CD4-positive, alpha-beta T cell treated with Interleukin-15 for 1 hour (primary cell): ENCODE results near the gene PRLR.
A peak's percentile ranks its signal among the peaks of the same experiment; 100 is the strongest.

ENCODE experiments used
- DNase-seq: peaks from one replicate; pipeline ENCODE4 v3.0.0-alpha.2; 2020

The PRLR gene

GRCh38 chr5:35158622-35159369, 71.5 kb downstream of the PRLR start:
- DNase-seq, result no peak

GRCh38 chr5:35158204-35158603, 72.1 kb downstream of the PRLR start:
- no peak for DNase-seq

DNA sequence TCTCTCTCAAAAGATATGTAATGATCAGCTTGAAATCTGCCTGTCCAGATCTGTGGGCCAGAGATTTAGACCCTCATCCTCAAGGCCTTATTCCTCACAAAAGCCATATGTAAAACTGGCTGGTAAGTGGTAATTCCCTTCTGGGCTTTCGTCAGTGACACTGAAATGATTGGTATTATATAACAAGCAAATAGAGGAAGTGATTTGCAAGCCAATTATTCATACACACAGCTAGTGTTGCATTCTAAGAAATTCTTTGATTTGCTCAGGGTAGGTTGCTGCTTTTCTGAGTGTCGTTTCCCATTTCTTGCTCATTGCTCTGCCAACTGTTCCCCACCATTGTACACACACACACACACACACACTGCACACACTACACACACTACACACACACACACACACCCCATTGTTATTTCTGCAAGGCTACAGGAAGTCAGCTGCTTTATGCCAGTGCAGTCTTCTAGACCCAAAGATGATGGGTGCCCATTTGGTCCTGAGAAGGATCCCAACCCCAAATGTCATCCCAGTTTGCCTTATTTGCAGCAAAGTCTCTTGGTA, 76.8 kb downstream of the PRLR start:
- DNase-seq, result no peak

GRCh38 chr5:35152733-35153132, 77.6 kb downstream of the PRLR start:
- no peak for DNase-seq

DNA sequence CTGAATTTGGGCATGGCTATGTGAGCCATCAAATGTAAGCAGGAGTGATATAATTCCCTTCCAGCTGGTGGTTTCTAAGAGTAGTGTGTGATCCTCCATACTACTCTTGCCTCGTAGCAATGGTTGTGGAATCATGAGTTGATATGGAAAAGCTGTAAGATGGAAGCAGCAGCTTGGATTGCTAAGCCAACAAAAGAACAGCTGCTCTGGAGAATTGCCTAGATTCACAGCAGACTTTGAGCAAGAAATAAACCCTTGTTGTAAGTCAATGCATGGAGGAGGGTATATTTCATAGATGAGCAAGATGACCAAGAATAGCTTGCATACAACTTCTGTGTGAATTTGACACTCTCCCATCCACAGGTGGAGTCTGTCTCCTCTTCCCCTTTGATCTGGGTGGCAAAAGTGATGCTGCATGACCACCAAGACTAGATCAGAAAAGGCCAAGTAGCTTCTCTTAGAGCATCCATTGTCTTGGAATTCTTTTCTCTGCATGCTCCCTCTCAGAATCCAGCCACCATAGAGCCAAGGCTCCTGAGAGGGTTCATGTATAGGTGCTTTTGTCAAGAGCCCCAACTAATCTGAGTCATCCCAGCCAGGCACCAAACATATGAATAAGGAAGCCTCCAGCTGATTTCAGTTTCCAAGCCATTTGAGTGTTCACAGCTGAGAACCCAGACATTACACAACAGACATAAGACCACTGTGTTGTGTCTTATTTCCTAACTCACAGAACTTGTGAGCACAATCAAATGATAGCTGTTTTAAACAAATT, 79.0 kb downstream of the PRLR start:
- DNase-seq, result no peak

DNA sequence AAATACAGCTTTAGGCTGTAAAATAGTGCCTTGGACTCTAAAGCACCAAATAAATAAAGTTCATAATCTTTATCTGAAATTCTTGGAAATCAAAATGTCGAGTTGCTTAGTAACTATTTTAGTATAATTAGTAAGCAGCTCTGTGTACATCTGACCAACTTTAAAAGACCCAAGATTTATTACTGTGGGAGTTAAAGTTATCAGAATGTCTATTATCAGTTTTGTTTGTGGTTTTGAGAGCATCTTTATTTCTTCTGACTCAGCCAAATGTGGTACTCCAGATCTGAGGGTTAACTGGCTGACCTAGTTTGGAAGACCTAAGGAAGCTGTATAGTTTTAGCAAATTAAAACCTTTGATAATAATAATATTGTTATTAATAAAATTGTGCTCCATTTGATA, 81.2 kb downstream of the PRLR start:
- no peak for DNase-seq

- DNase-seq, result no peak
These were observed 83.9 kb downstream of the PRLR start for GRCh38 chr5:35146406-35146805.

- DNase-seq, result no peak
These were observed 84.5 kb downstream of the PRLR start for GRCh38 chr5:35145691-35146317.

- DNase-seq, result no peak
These were observed 85.3 kb downstream of the PRLR start for GRCh38 chr5:35145012-35145411.

DNA sequence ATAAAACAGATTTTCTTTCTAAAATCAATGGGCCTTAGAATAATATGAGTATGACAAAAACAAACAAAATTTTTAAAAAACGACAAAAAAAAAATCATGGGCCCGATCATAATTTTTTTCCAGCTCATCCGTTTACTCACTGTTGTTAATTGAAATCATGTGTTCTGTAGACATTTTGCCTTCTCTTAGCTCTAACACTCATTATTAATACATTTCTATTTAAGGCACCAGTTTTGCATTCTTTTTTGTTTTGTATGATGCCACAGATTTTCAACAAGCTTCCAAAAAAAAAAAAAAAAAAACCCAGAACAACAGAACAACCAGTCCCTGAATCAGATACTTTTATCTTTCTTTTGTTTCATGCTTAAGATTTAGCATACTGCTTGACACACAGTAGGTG, 86.4 kb downstream of the PRLR start:
- DNase-seq, result no peak

GRCh38 chr5:35141739-35142138, 88.5 kb downstream of the PRLR start:
- no peak for DNase-seq

GRCh38 chr5:35138232-35138631, 92.1 kb downstream of the PRLR start:
- DNase-seq, result no peak

- DNase-seq, result peak; percentile 18
These were observed 93.9 kb downstream of the PRLR start for GRCh38 chr5:35136386-35136785.

DNA sequence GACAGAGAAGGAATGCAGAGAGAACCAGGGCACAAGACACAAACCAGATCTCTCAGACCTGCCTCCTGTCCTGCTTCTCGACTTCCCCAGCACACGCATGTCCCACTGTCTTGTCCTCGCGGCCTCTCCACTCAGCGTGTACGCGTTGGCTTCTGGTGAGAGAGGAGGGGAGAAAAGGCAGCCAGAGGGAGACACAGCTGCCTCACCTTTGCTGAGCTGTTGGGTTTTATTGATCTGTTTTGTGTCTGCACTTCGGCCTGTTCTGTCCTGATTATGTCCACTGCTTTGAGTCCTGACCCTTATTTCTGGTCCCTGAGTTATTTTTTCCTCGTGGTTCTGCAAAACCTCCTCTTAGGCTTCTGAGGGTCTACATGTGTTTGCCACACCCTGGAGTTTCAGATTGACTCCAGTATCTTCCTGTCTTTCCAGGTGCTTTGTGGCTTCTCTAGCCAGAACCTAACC, 95.0 kb downstream of the PRLR start:
- DNase-seq, result no peak

- no peak for DNase-seq
These were observed 95.8 kb downstream of the PRLR start for GRCh38 chr5:35134278-35135030.

DNA sequence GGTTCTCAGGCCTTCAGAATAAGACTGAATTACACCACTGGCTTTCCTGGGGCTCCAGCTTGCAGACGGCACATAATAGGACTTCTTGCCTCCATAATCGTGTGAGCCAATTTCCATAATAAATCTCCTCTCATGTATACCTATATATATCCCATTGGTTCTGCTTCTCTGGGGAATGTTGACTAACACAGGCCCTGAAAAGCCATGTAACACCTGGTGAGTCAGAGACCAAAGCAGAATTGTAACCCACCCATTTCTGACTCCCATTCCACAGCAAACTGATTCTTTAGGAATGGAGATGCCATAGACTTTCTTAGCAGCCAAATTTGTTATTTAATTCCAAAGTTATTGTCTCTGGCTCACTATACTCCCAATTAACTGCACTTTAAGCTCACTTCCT, 97.1 kb downstream of the PRLR start:
- DNase-seq, result no peak

- no peak for DNase-seq
These were observed 98.6 kb downstream of the PRLR start for GRCh38 chr5:35131723-35132122.

- no peak for DNase-seq
These were observed 100.3 kb downstream of the PRLR start for GRCh38 chr5:35129921-35130485.

GRCh38 chr5:35129276-35129675, 101.0 kb downstream of the PRLR start:
- DNase-seq, result no peak

DNA sequence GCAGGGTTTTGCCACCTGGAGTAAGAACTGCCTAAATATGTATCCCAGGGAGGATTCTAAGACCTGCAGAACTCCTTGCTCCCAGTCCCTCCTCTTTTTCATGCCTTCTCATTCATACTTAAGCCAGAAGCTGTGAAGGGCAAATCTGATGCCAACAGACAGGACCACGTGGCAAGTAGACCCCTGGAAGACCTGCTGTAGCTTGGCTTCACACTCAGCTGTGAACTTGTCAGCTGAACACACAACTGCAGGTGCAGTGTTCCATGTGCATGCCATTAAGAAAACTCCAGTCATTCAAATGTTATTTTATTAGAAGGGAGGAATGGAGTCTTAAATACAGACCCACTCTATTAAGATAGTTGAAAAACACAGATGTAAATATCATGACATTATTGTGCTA, 103.3 kb downstream of the PRLR start:
- no peak for DNase-seq

DNA sequence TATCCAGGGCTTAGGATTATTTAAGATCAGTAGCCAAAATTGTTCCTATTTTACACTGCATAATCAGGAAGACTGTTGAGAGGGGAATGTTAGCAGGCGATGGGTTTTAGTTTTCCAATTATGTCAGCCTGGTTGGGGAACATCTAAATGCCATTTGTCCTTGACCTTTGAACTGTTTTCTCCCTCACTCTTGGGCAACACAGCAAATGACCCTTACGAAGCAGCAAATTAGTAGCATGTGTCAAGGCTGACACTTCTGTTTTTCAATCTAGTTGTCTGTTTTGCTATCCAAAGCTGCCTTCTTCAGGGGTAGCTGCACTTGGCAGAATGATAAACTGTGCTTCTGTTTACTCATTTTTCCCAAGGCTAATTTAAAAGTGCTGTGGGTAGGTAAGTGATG, 104.5 kb downstream of the PRLR start:
- DNase-seq, result no peak

DNA sequence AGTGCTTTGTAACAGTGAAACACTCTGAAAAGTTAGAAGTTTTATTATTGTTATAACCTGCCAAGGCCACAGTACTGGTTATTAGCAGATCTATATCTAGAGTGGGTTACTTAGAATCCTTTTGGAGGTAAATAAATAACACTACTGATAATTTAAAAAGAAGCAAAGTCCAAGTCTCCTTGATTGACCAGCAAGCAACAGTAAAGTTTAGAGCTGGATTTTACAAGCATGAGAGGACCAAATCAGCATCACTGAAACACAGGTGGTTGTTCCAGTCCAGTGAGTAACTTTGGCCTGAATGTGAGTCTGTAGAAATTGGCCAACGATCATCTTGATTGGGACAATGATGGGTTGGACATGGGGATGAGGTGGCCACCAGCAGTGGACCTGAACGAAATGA, 105.4 kb downstream of the PRLR start:
- no peak for DNase-seq

GRCh38 chr5:35122819-35123218, 107.5 kb downstream of the PRLR start:
- DNase-seq, result no peak
